Uterus (tissue), 2 donors: ENCODE measurements around the gene ARHGAP21.
"Not testable (repeated sequence)": the region's sequence is repeated elsewhere in the genome, so short reads cannot be mapped to it uniquely, and the experiment has no call there.

ENCODE experiments used
- POLR2A ChIP-seq, 2 donors: fragments of 450-650 bp; IDR thresholded peaks; one replicate each; pipeline ENCODE4 v1.6.1; 2016; ENCODE audit warnings: antibody characterized with exemption in 2 of 2, mild to moderate bottlenecking in 1 of 2, moderate library complexity in 1 of 2
- TF ChIP-seq, protein P1 (sequence below), 4 experiments: fragments of 200-600 bp in 2 of 4; fragments of 450-650 bp in 2 of 4; sonication (generic) in 2 of 4; IDR thresholded peaks; one replicate each; pipeline ENCODE4 v1.5.1; 2016 to 2019; ENCODE audit warnings: antibody characterized with exemption in 4 of 4, mild to moderate bottlenecking in 2 of 4, moderate library complexity in 1 of 4

DNA sequence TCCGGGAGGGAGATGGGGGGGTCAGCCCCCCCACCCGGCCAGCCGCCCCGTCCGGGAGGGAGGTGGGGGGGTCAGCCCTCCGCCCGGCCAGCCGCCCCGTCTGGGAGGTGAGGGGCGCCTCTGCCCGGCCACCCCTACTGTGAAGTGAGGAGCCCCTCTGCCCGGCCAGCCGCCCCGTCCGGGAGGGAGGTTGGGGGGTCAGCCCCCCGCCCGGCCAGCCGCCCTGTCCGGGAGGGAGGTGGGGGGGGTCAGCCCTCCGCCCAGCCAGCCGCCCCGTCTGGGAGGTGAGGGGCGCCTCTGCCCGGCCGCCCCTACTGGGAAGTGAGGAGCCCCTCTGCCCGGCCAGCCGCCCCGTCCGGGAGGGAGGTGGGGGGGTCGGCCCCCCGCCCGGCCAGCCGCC, 67.4 kb downstream of the ARHGAP21 start:
- TF ChIP-seq, protein P1, sequence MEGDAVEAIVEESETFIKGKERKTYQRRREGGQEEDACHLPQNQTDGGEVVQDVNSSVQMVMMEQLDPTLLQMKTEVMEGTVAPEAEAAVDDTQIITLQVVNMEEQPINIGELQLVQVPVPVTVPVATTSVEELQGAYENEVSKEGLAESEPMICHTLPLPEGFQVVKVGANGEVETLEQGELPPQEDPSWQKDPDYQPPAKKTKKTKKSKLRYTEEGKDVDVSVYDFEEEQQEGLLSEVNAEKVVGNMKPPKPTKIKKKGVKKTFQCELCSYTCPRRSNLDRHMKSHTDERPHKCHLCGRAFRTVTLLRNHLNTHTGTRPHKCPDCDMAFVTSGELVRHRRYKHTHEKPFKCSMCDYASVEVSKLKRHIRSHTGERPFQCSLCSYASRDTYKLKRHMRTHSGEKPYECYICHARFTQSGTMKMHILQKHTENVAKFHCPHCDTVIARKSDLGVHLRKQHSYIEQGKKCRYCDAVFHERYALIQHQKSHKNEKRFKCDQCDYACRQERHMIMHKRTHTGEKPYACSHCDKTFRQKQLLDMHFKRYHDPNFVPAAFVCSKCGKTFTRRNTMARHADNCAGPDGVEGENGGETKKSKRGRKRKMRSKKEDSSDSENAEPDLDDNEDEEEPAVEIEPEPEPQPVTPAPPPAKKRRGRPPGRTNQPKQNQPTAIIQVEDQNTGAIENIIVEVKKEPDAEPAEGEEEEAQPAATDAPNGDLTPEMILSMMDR (IDR thresholded peaks at IDR 0.05), result not testable (repeated sequence)
- not testable (repeated sequence) for TF ChIP-seq POLR2A (IDR thresholded peaks at IDR 0.05)
